ENCODE results near the gene ZNF346. TPM values are rescaled to one million over a fixed set of nuclear protein-coding genes. Genes with fewer than 3 reads are reported as not detected.
"Not testable (repeated sequence)": the region's sequence is repeated elsewhere in the genome, so short reads cannot be mapped to it uniquely, and the experiment has no call there.

ZNF346 gene, protein sequence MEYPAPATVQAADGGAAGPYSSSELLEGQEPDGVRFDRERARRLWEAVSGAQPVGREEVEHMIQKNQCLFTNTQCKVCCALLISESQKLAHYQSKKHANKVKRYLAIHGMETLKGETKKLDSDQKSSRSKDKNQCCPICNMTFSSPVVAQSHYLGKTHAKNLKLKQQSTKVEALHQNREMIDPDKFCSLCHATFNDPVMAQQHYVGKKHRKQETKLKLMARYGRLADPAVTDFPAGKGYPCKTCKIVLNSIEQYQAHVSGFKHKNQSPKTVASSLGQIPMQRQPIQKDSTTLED
- total RNA-seq (10 to 100 TPM; 19.5 to 22.0 TPM), polyA plus RNA-seq (16.8 TPM)

GRCh38 chr5:177022386-177023302 lies at the start of gene ZNF346:
TSS of gene ZNF346 (plus strand) at chr5:177022696. CDS start at chr5:177022739, 43 bp downstream.
- H3K27ac Mint-ChIP-seq = peak within 1 kb of the TSS; percentile 92 to 100 (median 99)
- CTCF ChIA-PET = interaction anchor here (1.0 to 1.5 kb wide), 6 partner anchors 12 to 362 kb away, joined by 3 to 5 read pairs (median 4); no protein-coding TSS in a partner anchor
- peak within 1 kb of the TSS; percentile 73 for H3K27ac ChIP-seq (ENCODE audit: low read depth, low read length)

GRCh38 chr5:176979669-176980068 lies 42.8 kb upstream of the ZNF346 start:
- ChIA-PET CTCF (no interaction called here), POLR2A (interaction anchor here (0.6 kb wide), 1 partner anchor 306 kb away, joined by 3 read pairs; no protein-coding TSS in a partner anchor)
- Mint-ChIP-seq H3K9me3 (no peaks in the 10 kb centered on the region), H3K36me3 (peaks cover 0 to 54% (median 23%) of the 10 kb centered on the region in 3 donors), H3K27me3 (no peaks in the 10 kb centered on the region), H3K4me1 (peaks cover 16 to 26% (median 20%) of the 10 kb centered on the region in 3 donors), H3K27ac (peak overlapping the region in 3 of 8 donors; percentile 23 to 72 (median 54)), H3K4me3 (no peak overlapping the region)
- no peaks in the 10 kb centered on the region for H3K4me1 ChIP-seq (ENCODE audit: insufficient read depth, low read length)
- H3K4me3 ChIP-seq (ENCODE audit: low read length) = no peak overlapping the region
- H3K27ac ChIP-seq (ENCODE audit: low read depth, low read length) = no peak overlapping the region
- no peak for DNase-seq
- H3K27me3 ChIP-seq (ENCODE audit: insufficient read depth, low read length, poor library complexity, severe bottlenecking) = no peaks in the 10 kb centered on the region
- H3K36me3 ChIP-seq (ENCODE audit: insufficient read depth, low read length) = peaks cover 23% of the 10 kb centered on the region
- no peaks in the 10 kb centered on the region for H3K9me3 ChIP-seq (ENCODE audit: low read length)

More at GRCh38 chr5:177022386-177023302, at the start of gene ZNF346:
- no peaks in the 10 kb centered on the region for H3K27me3 ChIP-seq (ENCODE audit: insufficient read depth, low read length, poor library complexity, severe bottlenecking)
- peak within 1 kb of the TSS; percentile 92 for H3K4me3 ChIP-seq (ENCODE audit: low read length)
- Mint-ChIP-seq H3K27me3 (peaks cover 0 to 2% of the 10 kb centered on the region in 2 donors), H3K4me1 (peaks cover 35 to 46% (median 46%) of the 10 kb centered on the region in 3 donors), H3K36me3 (peaks cover 0 to 27% (median 3%) of the 10 kb centered on the region in 3 donors), H3K9me3 (no peaks in the 10 kb centered on the region), H3K4me3 (peak within 1 kb of the TSS; percentile 96 to 99 (median 98))
- DNase-seq = peak; percentile 89 to 96 (median 91)
- peaks cover 23% of the 10 kb centered on the region for H3K4me1 ChIP-seq (ENCODE audit: insufficient read depth, low read length)
- no peaks in the 10 kb centered on the region for H3K9me3 ChIP-seq (ENCODE audit: low read length)
- no peaks in the 10 kb centered on the region for H3K36me3 ChIP-seq (ENCODE audit: insufficient read depth, low read length)
- POLR2A ChIA-PET = interaction anchor here (1.0 kb wide), 1 partner anchor 16 kb away, joined by 4 read pairs; the partner anchor contains the start of gene UIMC1

- Histone ChIP-seq H3K27ac (ENCODE audit: low read depth, low read length) (no peak overlapping the region), H3K4me1 (ENCODE audit: insufficient read depth, low read length) (peaks cover 9% of the 10 kb centered on the region), H3K27me3 (ENCODE audit: insufficient read depth, low read length, poor library complexity, severe bottlenecking) (no peaks in the 10 kb centered on the region), H3K4me3 (ENCODE audit: low read length) (no peak overlapping the region), H3K36me3 (ENCODE audit: insufficient read depth, low read length) (peaks cover 18% of the 10 kb centered on the region), H3K9me3 (ENCODE audit: low read length) (no peaks in the 10 kb centered on the region)
- POLR2A ChIA-PET = no interaction called here
- CTCF ChIA-PET = no interaction called here
- no peaks in the 10 kb centered on the region for H3K9me3 Mint-ChIP-seq
- no peak overlapping the region for H3K4me3 Mint-ChIP-seq
- peaks cover 18 to 28% (median 21%) of the 10 kb centered on the region in 3 donors for H3K4me1 Mint-ChIP-seq
- H3K36me3 Mint-ChIP-seq = peaks cover 0 to 43% (median 20%) of the 10 kb centered on the region in 3 donors
- peak overlapping the region in 1 of 8 donors; percentile 9 for H3K27ac Mint-ChIP-seq
- no peak for DNase-seq
- no peaks in the 10 kb centered on the region for H3K27me3 Mint-ChIP-seq
These were observed 41.7 kb upstream of the ZNF346 start for GRCh38 chr5:176980818-176981217.

DNA sequence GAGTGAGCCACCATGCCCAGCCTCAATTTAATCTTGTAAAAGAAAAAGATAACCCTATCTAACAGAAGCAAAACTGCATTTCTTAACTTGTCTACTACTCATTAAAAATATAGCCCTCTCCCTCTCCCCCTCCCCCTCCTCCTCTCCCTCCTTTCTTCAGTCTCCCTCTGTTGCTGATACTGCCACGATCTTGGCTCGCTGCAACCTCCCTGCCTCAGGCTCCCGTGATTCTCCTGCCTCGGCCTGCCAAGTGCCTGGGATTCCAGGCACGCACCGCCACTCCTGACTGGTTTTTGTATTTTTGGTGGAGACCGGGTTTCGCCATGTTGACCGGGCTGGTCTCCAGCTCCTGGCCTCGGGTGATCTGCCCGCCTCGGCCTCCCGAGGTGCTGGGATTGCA lies 39.4 kb upstream of the ZNF346 start:
- H3K27ac ChIP-seq (ENCODE audit: low read depth, low read length); CTCF ChIA-PET: not testable (repeated sequence)
- H3K4me1 ChIP-seq (ENCODE audit: insufficient read depth, low read length) = peaks cover 17% of the 10 kb centered on the region

DNA sequence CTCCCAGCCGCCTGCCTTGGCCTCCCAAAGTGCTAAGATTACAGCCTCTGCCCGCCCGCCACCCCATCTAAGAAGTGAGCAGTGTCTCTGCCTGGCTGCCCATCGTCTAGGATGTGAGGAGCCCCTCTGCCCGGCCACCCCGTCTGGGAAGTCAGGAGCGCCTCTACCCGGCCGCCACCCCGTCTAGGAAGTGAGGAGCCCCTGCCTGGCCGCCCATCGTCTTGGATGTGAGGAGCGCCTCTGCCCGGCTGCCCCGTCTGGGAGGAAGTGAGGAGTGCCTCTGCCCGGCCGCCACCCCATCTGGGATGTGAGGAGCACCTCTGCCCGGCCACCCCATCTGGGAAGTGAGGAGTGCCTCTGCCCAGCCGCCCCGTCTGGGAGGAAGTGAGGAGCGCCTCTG lies 38.9 kb upstream of the ZNF346 start:
- H3K9me3 Mint-ChIP-seq; POLR2A ChIA-PET; DNase-seq; CTCF ChIA-PET; H3K27ac ChIP-seq (ENCODE audit: low read depth, low read length); H3K9me3 ChIP-seq (ENCODE audit: low read length); H3K4me3 ChIP-seq (ENCODE audit: low read length); H3K27me3 ChIP-seq (ENCODE audit: insufficient read depth, low read length, poor library complexity, severe bottlenecking); H3K4me3 Mint-ChIP-seq; H3K27me3 Mint-ChIP-seq; H3K27ac Mint-ChIP-seq: not testable (repeated sequence)
- Mint-ChIP-seq H3K36me3 (peaks cover 0 to 39% (median 18%) of the 10 kb centered on the region in 3 donors), H3K4me1 (peaks cover 27 to 44% (median 36%) of the 10 kb centered on the region in 3 donors)
- Histone ChIP-seq H3K4me1 (ENCODE audit: insufficient read depth, low read length) (peaks cover 17% of the 10 kb centered on the region), H3K36me3 (ENCODE audit: insufficient read depth, low read length) (peaks cover 18% of the 10 kb centered on the region)

More for the DNA sequence above, 39.4 kb upstream of the ZNF346 start:
- H3K27me3 ChIP-seq (ENCODE audit: insufficient read depth, low read length, poor library complexity, severe bottlenecking); DNase-seq; H3K4me3 Mint-ChIP-seq; H3K9me3 ChIP-seq (ENCODE audit: low read length); POLR2A ChIA-PET; H3K4me3 ChIP-seq (ENCODE audit: low read length); H3K9me3 Mint-ChIP-seq; H3K27me3 Mint-ChIP-seq: not testable (repeated sequence)
- peaks cover 23 to 40% (median 31%) of the 10 kb centered on the region in 3 donors for H3K4me1 Mint-ChIP-seq
- peaks cover 18% of the 10 kb centered on the region for H3K36me3 ChIP-seq (ENCODE audit: insufficient read depth, low read length)
- peak overlapping the region in 1 of 8 donors; percentile 17 for H3K27ac Mint-ChIP-seq
- peaks cover 0 to 37% (median 18%) of the 10 kb centered on the region in 3 donors for H3K36me3 Mint-ChIP-seq

DNA sequence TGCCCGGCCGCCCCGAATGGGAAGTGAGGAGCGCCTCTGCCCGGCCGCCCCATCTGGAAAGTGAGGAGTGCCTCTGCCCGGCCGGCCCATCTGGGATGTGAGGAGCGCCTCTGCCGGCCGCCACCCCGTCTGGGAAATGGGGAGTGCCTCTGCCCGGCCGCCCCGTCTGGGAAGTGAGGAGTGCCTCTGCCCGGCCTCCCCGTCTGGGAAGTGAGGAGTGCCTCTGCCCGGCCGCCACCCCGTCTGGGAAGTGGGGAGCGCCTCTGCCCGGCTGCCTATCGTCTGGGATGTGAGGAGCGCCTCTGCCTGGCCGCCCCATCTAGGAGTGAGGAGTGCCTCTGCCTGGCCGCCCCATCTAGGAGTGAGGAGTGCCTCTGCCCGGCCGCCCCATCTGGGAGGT lies 38.3 kb upstream of the ZNF346 start:
- Mint-ChIP-seq H3K27ac (peak overlapping the region in 2 of 8 donors; percentile 42 to 54), H3K4me1 (peaks cover 25 to 48% (median 42%) of the 10 kb centered on the region in 3 donors), H3K36me3 (peaks cover 0 to 33% (median 14%) of the 10 kb centered on the region in 3 donors)
- CTCF ChIA-PET; H3K27ac ChIP-seq (ENCODE audit: low read depth, low read length); POLR2A ChIA-PET; H3K9me3 ChIP-seq (ENCODE audit: low read length); H3K9me3 Mint-ChIP-seq; H3K27me3 ChIP-seq (ENCODE audit: insufficient read depth, low read length, poor library complexity, severe bottlenecking); H3K4me3 Mint-ChIP-seq; H3K27me3 Mint-ChIP-seq; DNase-seq; H3K4me3 ChIP-seq (ENCODE audit: low read length): not testable (repeated sequence)
- Histone ChIP-seq H3K4me1 (ENCODE audit: insufficient read depth, low read length) (peaks cover 17% of the 10 kb centered on the region), H3K36me3 (ENCODE audit: insufficient read depth, low read length) (peaks cover 18% of the 10 kb centered on the region)

DNA sequence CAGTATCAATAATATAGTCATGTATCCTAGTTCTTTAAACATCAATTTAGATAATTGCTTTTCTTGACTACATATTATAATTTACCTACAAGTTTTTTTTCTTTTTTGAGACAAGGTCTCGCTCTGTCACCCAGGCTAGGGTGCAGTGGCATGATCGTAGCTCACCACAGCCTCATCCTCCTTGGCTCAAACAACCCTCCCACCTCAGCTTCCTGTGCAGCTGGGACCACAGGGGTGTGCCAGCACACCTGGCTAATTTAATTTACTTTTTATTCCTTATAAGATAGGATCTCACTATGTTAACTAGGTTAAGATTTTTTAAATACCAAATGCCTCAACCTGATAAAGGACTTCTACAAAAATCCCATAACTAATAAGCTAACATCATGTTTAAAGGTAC lies 37.0 kb upstream of the ZNF346 start:
- H3K36me3 ChIP-seq (ENCODE audit: insufficient read depth, low read length) = peaks cover 8% of the 10 kb centered on the region
- ChIA-PET CTCF (interaction anchor here (0.9 to 1.6 kb wide), 4 partner anchors 17 to 86 kb away, joined by 3 to 7 read pairs (median 4); no protein-coding TSS in a partner anchor), POLR2A (no interaction called here)
- Mint-ChIP-seq H3K36me3 (peaks cover 0 to 23% (median 5%) of the 10 kb centered on the region in 3 donors), H3K4me3 (peak overlapping the region in 4 of 7 donors; percentile 15 to 64 (median 59)), H3K27ac (peak overlapping the region in 6 of 8 donors; percentile 44 to 87 (median 66)), H3K27me3 (no peaks in the 10 kb centered on the region), H3K9me3 (no peaks in the 10 kb centered on the region), H3K4me1 (peaks cover 29 to 49% (median 41%) of the 10 kb centered on the region in 3 donors)
- peak in 3 of 5 donors; percentile 45 to 63 (median 52) for DNase-seq
- H3K27ac ChIP-seq (ENCODE audit: low read depth, low read length) = no peak overlapping the region
- no peaks in the 10 kb centered on the region for H3K9me3 ChIP-seq (ENCODE audit: low read length)
- no peaks in the 10 kb centered on the region for H3K27me3 ChIP-seq (ENCODE audit: insufficient read depth, low read length, poor library complexity, severe bottlenecking)
- no peak overlapping the region for H3K4me3 ChIP-seq (ENCODE audit: low read length)
- H3K4me1 ChIP-seq (ENCODE audit: insufficient read depth, low read length) = peaks cover 17% of the 10 kb centered on the region

Measured in CD8-positive, alpha-beta memory T cell (primary cell).